T-helper 2 cell (primary cell): Measurements from ENCODE around the gene NAV3.
"Not testable (repeated sequence)": the region's sequence is repeated elsewhere in the genome, so short reads cannot be mapped to it uniquely, and the experiment has no call there.

ENCODE experiments used
- DNase-seq, 5 experiments: peaks; one replicate each; pipeline versions ENCODE4 v3.0.0 to v3.0.0-alpha.2; 2012 to 2022

Gene NAV3

DNA sequence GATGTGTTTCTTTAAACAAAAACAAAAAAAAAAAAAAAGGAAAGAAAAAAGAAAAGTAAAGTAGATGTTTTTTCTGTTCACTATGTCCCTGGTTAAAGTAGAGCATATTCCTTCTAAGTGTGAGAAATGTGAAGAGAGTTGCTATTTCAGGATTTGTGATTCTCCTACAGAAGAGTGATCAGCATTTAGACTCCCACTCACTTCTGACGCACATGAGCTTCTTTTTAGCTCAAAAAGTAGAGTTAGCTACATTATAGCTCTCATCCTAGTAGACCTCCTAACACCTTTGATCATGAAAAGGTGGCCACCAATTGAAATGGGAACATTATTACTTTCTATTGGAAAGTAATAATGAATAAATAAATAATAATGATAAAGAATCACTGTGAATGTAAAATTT, 368.2 kb downstream of the NAV3 start:
- no peak for DNase-seq

- DNase-seq = no peak
These were observed 369.2 kb downstream of the NAV3 start for GRCh38 chr12:78199926-78200325.

- no peak for DNase-seq
These were observed 374.2 kb downstream of the NAV3 start for GRCh38 chr12:78204926-78205325.

DNA sequence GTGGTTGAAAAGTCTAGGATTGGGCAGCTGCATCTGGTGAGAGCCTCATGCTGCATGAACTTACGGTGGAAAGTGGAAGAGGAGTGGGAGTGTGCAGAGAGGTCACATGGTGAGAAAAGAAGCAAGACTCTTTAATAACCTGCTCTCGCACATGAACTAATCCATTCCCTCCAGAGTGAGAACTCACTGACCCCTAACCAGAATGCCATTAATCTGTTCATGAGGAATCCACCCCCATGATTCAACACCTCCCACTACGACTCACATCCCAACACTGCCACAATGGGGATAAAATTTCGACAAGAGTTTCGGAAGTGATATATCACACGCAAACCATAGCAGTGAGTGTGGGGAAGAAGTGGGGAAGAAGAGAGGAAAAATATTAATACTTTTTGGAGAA, 377.4 kb downstream of the NAV3 start:
- DNase-seq = no peak

GRCh38 chr12:78209846-78210505, 379.3 kb downstream of the NAV3 start:
- no peak for DNase-seq

DNA sequence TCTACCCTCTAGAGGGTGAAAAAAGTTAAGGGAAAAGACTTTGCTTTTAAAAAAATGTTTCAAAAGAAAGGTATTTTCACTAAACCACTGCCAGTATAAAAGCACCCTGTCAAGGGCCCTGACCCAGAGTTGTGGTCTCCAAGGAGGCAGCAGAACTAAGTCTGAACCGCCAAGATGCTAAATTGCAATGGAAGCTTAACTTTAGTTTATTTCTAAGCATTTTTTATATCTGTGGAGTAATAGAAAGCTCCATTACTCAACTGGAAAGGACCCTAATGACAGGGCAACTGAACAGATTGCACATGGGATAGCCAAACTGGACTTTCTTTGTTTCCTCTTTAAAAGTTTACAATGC, 379.8 kb downstream of the NAV3 start:
- DNase-seq = no peak

GRCh38 chr12:78210894-78211302, 380.2 kb downstream of the NAV3 start:
- no peak for DNase-seq

GRCh38 chr12:78220811-78221210, 390.1 kb downstream of the NAV3 start:
- DNase-seq = no peak

GRCh38 chr12:78224154-78224553, 393.5 kb downstream of the NAV3 start:
- DNase-seq = no peak

- no peak for DNase-seq
These were observed 396.1 kb downstream of the NAV3 start for GRCh38 chr12:78226763-78227162.

- DNase-seq = peak in 1 of 5 experiments; percentile 38
These were observed 399.0 kb downstream of the NAV3 start for GRCh38 chr12:78229591-78230101.

GRCh38 chr12:78232756-78233155, 402.1 kb downstream of the NAV3 start:
- DNase-seq = no peak

GRCh38 chr12:78236264-78236663, 405.6 kb downstream of the NAV3 start:
- DNase-seq = no peak

DNA sequence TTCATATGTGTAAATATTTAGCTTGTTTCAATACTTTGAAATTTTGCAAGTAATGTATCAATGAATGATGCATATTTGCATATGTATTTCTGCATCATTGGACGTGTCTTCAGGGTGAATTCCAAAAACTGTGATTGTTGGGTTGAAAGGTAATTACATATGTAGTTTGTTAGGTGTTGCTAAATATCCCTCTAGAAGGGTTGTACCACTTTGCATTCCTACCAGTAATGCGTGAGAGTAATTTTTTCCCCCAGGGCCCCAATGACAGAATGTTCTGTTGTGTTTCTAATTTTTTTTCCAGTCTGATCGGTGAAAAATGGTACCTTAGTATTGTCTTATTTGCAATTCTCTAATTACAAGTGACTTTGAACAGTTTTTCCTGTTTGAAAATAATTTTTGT, 408.9 kb downstream of the NAV3 start:
- no peak for DNase-seq

DNA sequence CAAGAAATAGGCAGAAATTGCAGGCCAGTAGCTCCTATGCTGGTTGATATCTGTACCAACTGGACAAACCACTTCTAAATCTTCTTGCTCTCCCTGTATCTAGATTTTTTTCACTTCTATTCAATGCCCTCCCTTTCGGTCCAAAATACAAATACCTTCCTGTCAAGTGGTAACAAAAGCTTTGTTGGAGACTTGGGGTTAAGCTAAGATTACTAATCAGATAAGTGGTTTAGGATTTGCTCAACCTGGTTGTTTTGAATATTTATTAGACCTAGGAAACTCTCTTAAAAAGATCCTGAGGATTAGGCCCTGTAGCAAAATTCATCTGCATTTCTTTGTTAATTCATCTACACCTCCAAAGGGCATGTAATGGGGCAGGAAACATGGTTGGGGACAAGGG, 410.1 kb downstream of the NAV3 start:
- DNase-seq = no peak

DNA sequence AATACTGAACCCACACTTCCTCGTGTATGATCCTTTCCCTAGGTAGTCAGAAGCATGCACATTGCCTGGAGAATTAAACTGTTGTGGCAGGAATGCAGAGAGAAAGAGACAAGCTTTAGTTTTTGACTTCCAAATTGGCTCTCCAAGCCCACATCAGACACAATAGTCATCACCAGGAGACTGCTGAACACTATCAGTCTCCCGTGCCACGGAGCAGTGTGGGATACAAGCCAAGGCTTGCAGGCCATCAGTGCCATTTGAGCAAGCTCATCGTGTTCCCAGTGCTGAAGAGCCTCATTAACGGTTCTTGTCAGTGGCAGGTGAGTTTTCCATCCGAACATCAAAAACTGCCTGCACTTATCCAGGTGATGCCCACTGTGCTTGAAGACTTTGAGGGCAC, 410.8 kb downstream of the NAV3 start:
- DNase-seq = no peak

DNA sequence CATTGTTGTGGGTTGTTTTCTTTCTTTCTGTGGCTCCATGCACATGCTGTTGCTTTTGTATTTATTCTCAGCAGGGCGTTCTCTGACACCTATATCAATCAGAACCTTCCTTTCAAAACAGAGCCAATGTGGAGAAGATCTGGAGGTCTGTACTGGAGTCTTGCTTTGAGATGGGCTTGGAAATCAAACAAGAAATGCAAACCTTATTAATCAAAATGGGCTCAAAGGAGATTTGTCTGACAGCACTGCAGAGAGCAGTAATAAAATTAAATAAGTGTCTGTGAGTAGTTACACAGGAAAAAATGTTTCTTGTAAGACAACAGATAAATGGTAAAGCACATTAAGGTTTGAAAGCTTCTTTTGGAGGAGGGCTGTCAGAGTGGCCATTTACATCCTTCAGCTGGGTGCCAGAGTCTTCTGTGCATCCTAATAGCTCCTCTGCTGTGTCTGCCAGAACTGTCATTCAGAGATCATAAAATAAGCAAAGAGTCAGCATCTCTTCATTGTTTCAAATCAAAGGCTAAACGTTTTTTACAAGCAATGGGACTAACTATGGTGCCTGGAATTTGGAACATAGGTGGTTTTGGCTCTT, 414.3 kb downstream of the NAV3 start:
- DNase-seq = no peak

DNA sequence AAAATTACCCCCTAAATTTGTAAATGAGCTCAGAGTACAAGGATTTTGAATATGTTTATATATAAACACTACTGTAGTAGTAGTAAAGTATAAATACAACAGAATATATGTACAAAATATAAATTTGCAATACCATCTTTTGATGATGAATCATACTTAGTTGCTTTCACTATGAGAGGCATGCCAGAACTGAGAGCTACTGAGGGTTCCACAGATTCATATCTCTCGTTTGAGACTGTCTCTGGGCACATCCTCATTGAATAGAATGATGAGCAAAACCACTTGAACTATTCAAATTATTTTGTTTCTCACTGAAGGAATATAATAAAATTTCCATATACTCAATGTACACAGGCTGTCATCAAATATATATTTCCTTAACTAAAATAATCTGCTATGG, 417.6 kb downstream of the NAV3 start:
- peak in 1 of 5 experiments; percentile 5 for DNase-seq

DNA sequence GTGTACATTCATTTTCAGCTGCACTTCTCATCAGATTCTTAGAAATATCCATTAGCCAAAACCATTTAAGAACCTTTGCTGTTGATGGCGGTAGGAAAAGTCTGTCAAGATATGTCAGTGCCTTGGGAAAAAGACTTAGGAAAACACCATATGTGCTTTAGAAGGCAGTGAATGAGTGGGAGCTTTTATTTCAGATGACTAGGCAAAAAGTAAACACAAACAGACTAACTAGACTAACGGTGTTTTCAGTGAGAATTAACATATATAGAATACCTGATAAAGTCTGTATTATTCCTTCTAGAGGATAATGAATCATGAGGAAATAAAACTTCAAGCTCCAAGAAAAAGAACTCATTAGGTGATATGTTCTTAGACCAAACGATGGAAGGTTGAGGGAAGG, 418.9 kb downstream of the NAV3 start:
- DNase-seq = no peak

- not testable (repeated sequence) for DNase-seq
These were observed 427.0 kb downstream of the NAV3 start for GRCh38 chr12:78257662-78258061.

GRCh38 chr12:78260976-78261375, 430.3 kb downstream of the NAV3 start:
- no peak for DNase-seq

DNA sequence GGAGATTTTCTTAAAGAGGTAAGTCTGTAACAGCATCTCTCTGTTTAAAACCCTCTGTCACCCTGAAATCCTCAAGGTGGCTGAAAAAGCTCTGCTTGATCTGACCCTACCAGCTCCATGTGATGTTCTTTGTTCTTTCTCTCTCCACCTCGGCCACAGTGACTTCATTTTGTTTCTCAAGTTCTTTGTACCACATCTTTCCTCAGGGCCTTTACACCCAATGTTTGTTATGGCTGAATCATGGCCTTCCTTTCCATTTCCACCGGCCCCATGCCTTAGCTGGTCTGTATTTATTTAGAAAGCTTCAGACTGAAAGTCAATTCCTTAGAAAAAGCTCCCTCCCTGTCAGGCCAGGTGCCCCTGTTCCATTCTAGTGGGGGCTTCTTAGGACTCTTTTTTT, 431.2 kb downstream of the NAV3 start:
- no peak for DNase-seq
